Measurements from ENCODE around the gene NECTIN3.

NECTIN3 gene

GRCh38 chr3:111071257-111072030 lies at the start of gene NECTIN3:
Gene NECTIN3, plus strand, starts transcription at chr3:111071816. Its CDS starts 202 bp downstream, at chr3:111072018.
- DNase-seq = peak; percentile 59

DNA sequence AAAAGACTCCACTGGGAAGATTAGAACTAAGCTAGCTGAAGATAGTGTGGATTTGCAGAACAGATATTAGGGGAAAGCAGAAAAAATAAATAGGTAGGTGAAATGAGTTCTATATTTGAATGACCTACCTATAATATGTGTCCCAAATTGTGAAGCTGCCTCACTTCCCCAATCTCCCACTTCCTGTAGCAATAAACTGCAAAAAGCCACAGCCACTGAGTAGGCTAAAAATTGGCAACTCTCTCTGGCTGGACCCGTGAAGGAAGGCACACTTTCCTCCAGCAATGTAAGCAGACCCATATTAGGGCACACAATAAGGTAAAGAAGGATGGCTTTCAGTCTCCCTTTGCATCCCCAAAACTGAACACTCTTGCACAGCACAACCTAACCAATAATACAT lies 43.7 kb upstream of the NECTIN3 start:
- DNase-seq = no peak

- no peak for DNase-seq
Measured at GRCh38 chr3:111031538-111031937, 40.1 kb upstream of the NECTIN3 start.

DNA sequence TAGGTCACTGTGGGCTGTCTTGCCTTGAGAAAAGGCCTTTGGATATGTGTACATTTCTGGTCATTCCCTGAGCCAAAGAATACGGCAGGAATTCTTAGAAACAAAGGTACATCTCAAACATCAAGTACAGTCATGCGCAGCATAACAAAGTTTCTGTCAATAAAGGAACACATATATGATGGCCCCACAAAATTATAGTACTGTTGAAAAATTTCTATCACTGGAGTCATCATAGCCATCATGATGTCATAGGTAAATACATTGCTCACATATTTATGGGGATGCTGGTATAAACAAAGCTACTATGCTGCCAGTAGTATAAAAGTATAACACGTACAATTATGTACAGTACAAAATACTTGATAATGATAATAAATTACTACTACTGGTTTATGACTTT lies 38.9 kb upstream of the NECTIN3 start:
- DNase-seq = no peak

GRCh38 chr3:111033470-111034050 lies 38.1 kb upstream of the NECTIN3 start:
- DNase-seq = no peak

- no peak for DNase-seq
Measured at GRCh38 chr3:111035316-111035715, 36.3 kb upstream of the NECTIN3 start.

DNA sequence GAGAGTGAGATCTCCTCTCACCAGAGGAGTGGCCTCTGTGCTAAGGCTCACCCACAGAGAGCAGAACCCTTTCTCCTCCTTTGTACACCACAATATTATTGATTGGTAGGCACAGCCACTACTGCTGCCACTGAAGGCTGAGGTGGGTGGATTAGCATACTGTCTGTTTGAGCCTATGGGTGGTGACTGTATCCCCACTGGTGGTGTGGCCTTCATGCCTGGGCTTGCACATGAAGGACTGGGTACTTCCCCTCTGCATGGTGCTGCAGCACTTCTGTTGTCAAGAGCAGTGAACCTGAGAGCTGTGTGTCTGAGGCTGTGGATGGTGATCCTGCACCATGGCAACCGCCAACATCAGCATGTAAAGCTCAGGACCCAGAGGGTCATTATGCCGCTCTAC lies 35.7 kb upstream of the NECTIN3 start:
- no peak for DNase-seq

GRCh38 chr3:111040959-111041358 lies 30.7 kb upstream of the NECTIN3 start:
- no peak for DNase-seq

GRCh38 chr3:111045564-111045963 lies 26.1 kb upstream of the NECTIN3 start:
- no peak for DNase-seq

- DNase-seq = no peak
Measured at GRCh38 chr3:111047042-111047441, 24.6 kb upstream of the NECTIN3 start.

DNA sequence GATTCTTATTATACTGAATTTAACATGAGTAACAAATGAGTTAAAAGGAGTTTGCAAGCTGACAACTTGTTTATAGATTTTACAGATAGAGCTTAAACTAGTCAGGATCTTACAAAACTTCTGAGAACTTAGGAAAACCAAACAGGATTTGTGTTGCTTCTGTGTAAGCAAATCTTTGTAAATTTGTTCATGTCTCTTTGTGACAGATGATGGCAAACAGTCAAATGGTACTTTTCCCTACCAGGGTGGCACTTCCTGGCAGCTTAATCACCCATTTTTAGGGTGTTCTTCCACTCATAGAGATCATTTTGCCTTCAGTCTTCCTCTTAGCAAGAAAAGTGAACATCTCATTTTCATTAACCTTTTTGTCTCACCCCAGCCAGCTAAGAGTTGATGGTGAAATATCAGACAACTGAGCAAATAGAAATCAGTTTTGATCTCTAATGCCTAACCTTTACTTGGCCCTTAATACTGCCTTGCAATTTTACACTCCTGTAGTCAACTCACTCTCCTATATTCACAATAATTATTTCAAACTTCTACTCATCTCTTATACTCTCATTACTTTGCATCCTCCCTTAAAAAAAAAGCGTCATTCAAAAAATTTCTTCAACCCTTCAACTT lies 23.7 kb upstream of the NECTIN3 start:
- no peak for DNase-seq

- no peak for DNase-seq
Measured at GRCh38 chr3:111051354-111051753, 20.3 kb upstream of the NECTIN3 start.

- no peak for DNase-seq
Measured at GRCh38 chr3:111068574-111068973, 3.0 kb upstream of the NECTIN3 start.

DNA sequence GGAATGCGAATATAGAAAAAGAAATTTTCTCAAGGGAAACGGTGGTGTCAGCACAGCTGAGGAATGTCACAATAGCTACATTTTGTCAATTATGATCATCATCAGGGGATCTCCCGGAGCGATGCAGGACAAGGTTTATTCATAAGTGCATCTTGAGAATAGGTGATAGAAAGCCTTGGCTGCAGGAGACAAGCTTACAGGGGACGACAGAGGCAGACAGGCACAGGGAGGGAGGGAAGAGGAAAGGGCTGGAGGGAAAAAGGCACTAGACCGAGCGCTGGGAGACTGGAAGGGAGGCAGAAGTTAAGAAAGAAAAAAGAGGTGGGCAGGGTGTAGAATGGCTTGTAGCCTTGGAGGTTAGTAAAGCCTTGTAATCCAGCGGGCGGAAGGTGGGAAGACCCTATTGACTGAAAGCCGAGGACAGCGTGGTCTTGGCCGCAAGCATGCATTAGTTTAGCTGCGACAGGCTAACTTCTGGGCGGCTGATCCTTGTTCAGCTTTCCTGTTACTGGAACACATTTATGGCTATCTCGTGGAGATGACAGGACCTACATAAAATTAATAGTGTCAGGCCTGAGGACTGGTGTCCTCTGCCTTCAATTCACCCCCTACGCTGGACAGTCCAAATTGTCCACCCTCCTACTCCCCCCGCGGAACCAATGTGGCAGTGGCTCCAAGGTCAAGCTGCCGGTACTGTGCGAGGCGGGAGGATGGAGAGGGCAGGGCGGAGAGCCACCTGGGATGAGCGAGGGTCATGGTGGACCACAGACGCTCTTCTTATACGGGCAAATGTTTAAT lies 1.4 kb upstream of the NECTIN3 start:
- DNase-seq = no peak

DNA sequence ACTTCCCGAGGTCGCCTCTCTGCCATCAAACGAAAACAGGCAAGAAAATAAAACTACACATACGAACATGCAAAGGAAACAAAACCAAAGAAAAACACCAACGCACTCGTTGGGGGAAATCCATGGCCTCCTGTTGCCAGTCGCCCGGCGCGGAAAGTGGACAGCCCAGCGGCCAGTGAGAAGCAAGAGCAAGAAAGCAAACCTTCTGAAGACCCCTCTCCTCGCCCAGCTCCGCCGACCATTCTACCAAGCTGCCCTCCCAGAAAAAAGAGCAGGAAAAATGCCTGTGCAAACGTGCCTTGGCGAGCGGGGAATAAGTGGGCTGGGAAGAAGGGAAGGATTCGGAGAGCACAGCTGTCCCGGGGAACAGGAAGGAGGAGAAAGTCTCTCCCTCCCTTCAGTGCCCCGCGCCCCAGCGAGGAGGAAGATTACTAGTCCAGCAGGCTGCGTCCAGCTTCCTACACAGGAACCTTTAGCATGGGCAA lies 802 bp upstream of the NECTIN3 start:
- no peak for DNase-seq

DNA sequence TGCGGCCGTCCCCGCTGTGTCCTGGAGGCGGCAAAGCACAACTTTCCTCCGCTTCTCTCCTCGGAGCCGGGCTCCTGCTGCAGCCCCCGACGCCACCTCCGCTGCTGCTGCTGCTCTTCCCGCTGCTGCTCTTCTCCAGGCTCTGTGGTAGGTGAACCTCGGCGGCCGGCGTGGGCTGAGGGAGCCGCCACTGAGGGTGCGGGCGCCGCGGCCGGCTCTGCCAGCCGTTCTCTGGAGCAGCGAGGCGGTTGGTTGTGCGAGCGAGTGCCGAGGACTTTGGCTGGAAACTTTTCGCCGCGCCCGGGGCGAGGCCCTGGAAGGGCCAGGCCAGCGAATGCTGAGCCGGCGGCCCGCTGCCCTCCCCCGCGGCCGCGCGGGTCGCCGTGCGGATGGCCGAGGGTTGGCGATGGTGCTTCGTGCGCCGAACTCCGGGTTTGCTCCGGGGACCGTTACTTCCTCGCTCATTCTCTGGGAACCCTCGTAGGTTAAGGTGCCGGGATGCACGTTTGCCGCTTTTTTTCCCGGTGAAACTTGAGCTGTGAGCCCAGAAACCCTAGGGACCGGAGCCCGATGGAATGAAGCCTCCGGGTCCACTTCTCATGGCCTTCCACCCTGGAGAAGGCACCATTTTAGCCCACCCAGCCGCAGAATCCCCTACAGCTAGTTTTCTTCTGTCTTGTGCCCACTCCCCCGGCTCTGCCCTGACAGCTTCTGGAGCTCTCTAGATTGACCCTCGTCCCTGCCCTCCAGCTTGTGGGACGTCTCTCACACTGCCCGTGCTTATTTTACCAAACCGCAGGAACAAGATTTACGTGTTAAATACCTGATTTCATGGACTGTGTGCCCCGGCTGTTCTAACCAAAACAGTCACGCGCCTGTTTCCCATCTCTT lies 660 bp downstream of the NECTIN3 start:
- DNase-seq = no peak

- no peak for DNase-seq
Measured at GRCh38 chr3:111073218-111073617, 1.6 kb downstream of the NECTIN3 start.

- no peak for DNase-seq
Measured at GRCh38 chr3:111076732-111077131, 5.1 kb downstream of the NECTIN3 start.

GRCh38 chr3:111077369-111077768 lies 5.8 kb downstream of the NECTIN3 start:
- no peak for DNase-seq

- DNase-seq = peak; percentile 38
Measured at GRCh38 chr3:111080413-111080812, 8.8 kb downstream of the NECTIN3 start.

GRCh38 chr3:111081008-111081545 lies 9.5 kb downstream of the NECTIN3 start:
- no peak for DNase-seq

DNA sequence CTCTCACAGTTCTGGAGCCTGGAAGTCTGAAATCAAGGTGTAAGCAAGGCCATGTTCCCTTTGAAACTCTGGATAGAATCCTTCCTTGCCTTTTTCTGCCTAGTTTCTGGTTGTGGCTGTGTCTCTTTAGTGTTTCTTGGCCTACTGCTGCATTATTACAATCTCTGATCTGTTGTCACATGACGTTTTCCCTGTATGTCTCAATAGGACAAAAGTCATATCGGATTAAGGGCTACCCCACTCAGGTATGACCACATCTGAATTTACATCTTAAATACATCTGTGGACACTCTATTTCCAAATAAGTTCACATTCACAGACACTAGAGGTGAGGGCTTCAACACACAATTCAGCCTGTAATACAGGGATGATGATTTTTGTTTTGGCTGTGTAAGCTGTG lies 13.3 kb downstream of the NECTIN3 start:
- DNase-seq = no peak
